GM19452 (cell line): ENCODE data around the gene SPATA2L.
"Not testable (repeated sequence)": the region's sequence is repeated elsewhere in the genome, so short reads cannot be mapped to it uniquely, and the experiment has no call there.

Experiments
- ATAC-seq: cut with Tn5 transposase; IDR thresholded peaks from one replicate; pipeline ENCODE4 v1.9.1; 2021; ENCODE audit not compliant: unreplicated experiment

Gene SPATA2L

GRCh38 chr16:89709166-89709565 is 7.7 kb upstream of the SPATA2L start:
- no peak for ATAC-seq

GRCh38 chr16:89708481-89708931 is 7.0 kb upstream of the SPATA2L start:
- no peak for ATAC-seq

GRCh38 chr16:89707695-89708094 is 6.2 kb upstream of the SPATA2L start:
- no peak for ATAC-seq

- no peak for ATAC-seq
These were observed 5.2 kb upstream of the SPATA2L start for GRCh38 chr16:89706518-89707260.

GRCh38 chr16:89705006-89705405 is 3.5 kb upstream of the SPATA2L start:
- ATAC-seq, result no peak

GRCh38 chr16:89704281-89704680 is 2.8 kb upstream of the SPATA2L start:
- ATAC-seq, result no peak

GRCh38 chr16:89700649-89701424 is 668 bp downstream of the SPATA2L start:
- ATAC-seq, result peak; percentile 12

GRCh38 chr16:89700100-89700648 is 1.3 kb downstream of the SPATA2L start:
- peak; percentile 28 for ATAC-seq

GRCh38 chr16:89699629-89700099 is 1.8 kb downstream of the SPATA2L start:
- ATAC-seq, result not testable (repeated sequence)

- ATAC-seq, result not testable (repeated sequence)
These were observed 2.8 kb downstream of the SPATA2L start for GRCh38 chr16:89698717-89699116.

GRCh38 chr16:89697616-89698331 is 3.7 kb downstream of the SPATA2L start:
- no peak for ATAC-seq

- ATAC-seq, result no peak
These were observed 4.3 kb downstream of the SPATA2L start for GRCh38 chr16:89697161-89697615.

- no peak for ATAC-seq
These were observed 4.8 kb downstream of the SPATA2L start for GRCh38 chr16:89696670-89697128.

- no peak for ATAC-seq
These were observed 5.4 kb downstream of the SPATA2L start for GRCh38 chr16:89695875-89696669.

- ATAC-seq, result no peak
These were observed 6.2 kb downstream of the SPATA2L start for GRCh38 chr16:89695086-89695874.

- not testable (repeated sequence) for ATAC-seq
These were observed 6.8 kb downstream of the SPATA2L start for GRCh38 chr16:89694784-89695085.

GRCh38 chr16:89693931-89694783 is 7.3 kb downstream of the SPATA2L start:
- ATAC-seq, result no peak

- ATAC-seq, result no peak
These were observed 8.2 kb downstream of the SPATA2L start for GRCh38 chr16:89693289-89693731.
